ENCODE measurements around the gene FAR1. TPM values are rescaled to one million over a fixed set of nuclear protein-coding genes. Genes with fewer than 3 reads are reported as not detected.

FAR1 gene
- total and polyA plus RNA-seq, 12 donors = 13.7 to 51.0 (median 37.9) TPM

DNA sequence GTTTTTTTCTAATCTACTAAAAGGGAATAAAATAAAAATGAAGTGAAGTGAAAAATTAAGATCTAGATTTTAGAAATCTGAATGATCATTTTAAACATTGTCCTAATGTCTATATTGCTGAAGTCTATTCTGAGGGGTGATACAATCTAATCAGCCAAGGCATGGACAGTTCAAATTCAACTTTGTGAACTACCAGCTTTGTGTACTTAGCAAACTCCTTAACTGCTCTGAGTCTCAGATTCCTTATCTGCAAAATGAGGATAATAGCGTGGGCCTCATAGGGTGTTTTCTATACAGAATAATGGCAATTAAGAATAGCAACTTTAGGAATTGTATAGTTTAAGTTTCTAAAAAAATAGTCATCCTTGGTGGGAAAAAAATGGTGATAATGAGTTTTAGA is 31.4 kb downstream of the FAR1 start:
- Histone ChIP-seq H3K27ac (no peak overlapping the region), H3K4me3 (no peak overlapping the region), H3K36me3 (replicated peaks in 1 of 2) (peaks cover 0 to 14% of the 10 kb centered on the region in 2 donors), H3K27me3 (no peaks in the 10 kb centered on the region), H3K4me1 (replicated peaks in 1 of 2) (peaks cover 0 to 8% of the 10 kb centered on the region in 2 donors), H3K9me3 (replicated peaks in 1 of 3) (no peaks in the 10 kb centered on the region)
- intact Hi-C loops (cut with DNase I) = no loop called here
- no peak for DNase-seq
- 93 to 98% (median 96%) methylated on average over 1 of the region's 1 CpG for WGBS, 4 donors
- TF ChIP-seq POLR2A (IDR thresholded peaks at IDR 0.05) = no peak
- TF ChIP-seq, protein P1, sequence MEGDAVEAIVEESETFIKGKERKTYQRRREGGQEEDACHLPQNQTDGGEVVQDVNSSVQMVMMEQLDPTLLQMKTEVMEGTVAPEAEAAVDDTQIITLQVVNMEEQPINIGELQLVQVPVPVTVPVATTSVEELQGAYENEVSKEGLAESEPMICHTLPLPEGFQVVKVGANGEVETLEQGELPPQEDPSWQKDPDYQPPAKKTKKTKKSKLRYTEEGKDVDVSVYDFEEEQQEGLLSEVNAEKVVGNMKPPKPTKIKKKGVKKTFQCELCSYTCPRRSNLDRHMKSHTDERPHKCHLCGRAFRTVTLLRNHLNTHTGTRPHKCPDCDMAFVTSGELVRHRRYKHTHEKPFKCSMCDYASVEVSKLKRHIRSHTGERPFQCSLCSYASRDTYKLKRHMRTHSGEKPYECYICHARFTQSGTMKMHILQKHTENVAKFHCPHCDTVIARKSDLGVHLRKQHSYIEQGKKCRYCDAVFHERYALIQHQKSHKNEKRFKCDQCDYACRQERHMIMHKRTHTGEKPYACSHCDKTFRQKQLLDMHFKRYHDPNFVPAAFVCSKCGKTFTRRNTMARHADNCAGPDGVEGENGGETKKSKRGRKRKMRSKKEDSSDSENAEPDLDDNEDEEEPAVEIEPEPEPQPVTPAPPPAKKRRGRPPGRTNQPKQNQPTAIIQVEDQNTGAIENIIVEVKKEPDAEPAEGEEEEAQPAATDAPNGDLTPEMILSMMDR (IDR thresholded peaks at IDR 0.05) = no peak

DNA sequence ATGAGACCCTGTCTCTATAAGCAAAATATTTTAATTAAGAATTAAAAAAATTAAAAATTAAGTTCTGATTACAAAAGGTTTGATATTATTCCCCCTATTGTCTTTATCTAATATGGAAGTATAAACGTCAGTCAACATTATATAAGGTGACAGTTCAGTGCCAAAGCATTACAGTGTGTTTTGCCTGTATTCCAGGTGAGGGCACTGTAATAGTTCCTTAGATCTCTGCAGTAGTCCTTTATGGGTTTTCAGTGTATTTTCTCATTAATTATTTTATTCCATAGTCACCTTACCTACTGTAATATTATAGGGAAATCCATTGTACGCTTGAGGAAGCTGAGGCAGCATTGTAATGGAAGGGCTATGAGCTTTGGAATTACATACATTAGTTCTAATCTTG is 33.0 kb downstream of the FAR1 start:
- Histone ChIP-seq H3K36me3 (replicated peaks in 1 of 2) (peaks cover 0 to 7% of the 10 kb centered on the region in 2 donors), H3K9me3 (replicated peaks in 1 of 3) (no peaks in the 10 kb centered on the region), H3K27me3 (no peaks in the 10 kb centered on the region), H3K4me1 (replicated peaks in 1 of 2) (peaks cover 0 to 8% of the 10 kb centered on the region in 2 donors), H3K27ac (no peak overlapping the region), H3K4me3 (no peak overlapping the region)
- intact Hi-C loops (cut with DNase I) = no loop called here
- no peak for DNase-seq
- WGBS, 4 donors = 82 to 92% (median 88%) methylated on average over 2 of the region's 2 CpGs
- TF ChIP-seq, protein P1 (IDR thresholded peaks at IDR 0.05) = no peak
- TF ChIP-seq POLR2A (IDR thresholded peaks at IDR 0.05) = no peak

DNA sequence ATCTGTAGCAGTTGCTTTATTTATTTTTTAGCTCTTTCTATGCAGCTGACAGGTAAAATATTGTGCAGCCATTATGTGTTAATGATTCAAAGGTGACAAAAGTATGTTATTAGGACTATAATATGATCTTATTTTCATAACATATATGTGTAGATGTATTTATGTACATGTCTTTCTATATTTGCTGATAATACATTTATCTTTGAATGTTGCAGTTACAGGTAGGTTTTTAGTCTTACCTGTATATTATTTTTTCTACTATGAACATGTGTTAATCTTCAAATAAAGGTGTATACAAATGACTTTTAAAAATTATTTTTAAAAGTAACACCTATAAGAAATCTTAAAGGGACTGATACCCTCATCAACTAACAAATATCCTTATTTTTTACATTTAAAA is 33.6 kb downstream of the FAR1 start:
- Histone ChIP-seq H3K27me3 (no peaks in the 10 kb centered on the region), H3K4me3 (no peak overlapping the region), H3K9me3 (replicated peaks in 1 of 3) (no peaks in the 10 kb centered on the region), H3K36me3 (replicated peaks in 1 of 2) (peaks cover 0 to 7% of the 10 kb centered on the region in 2 donors), H3K27ac (no peak overlapping the region), H3K4me1 (replicated peaks in 1 of 2) (peaks cover 0 to 8% of the 10 kb centered on the region in 2 donors)
- DNase-seq = no peak
- TF ChIP-seq, protein P1 (IDR thresholded peaks at IDR 0.05) = no peak
- no peak for TF ChIP-seq POLR2A (IDR thresholded peaks at IDR 0.05)
- intact Hi-C loops (cut with DNase I) = no loop called here

DNA sequence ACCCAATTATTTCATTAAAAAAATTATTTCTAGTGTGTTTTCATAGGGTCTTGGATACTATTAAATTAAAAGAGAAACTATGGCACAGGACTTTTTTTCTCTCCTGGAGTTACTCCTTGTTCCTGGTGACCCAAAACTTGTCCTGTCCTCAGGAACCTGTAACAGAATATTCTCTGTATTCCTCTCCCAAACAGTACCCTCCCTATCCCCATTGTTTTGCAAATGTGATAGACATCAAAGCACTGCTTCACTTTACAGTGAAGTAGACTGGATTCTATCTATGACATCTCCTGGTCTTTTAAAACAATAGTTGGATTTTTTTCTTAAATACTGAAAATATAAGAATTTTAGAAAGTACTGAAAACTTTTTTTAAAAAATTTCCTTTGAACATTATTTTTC is 37.2 kb downstream of the FAR1 start:
- no peak overlapping the region for H3K27ac ChIP-seq
- DNase-seq = no peak
- intact Hi-C loops (cut with DNase I) = no loop called here
- no peak overlapping the region for H3K4me3 ChIP-seq
- H3K27me3 ChIP-seq = no peaks in the 10 kb centered on the region
- no peaks in the 10 kb centered on the region for H3K4me1 ChIP-seq (replicated peaks in 1 of 2)
- TF ChIP-seq POLR2A (IDR thresholded peaks at IDR 0.05) = no peak
- TF ChIP-seq, protein P1 (IDR thresholded peaks at IDR 0.05) = no peak
- H3K9me3 ChIP-seq (replicated peaks in 1 of 3) = no peaks in the 10 kb centered on the region
- peaks cover 0 to 7% of the 10 kb centered on the region in 2 donors for H3K36me3 ChIP-seq (replicated peaks in 1 of 2)

Data from adrenal gland (tissue), 12 donors.